A549 (cell line): ENCODE results near the gene STIM1.

Source experiments
- CEBPB ChIP-seq, 2 experiments: fragments of >200 bp in 1 of 2; sonication (Bioruptor Twin) in 1 of 2; formaldehyde crosslinking in 1 of 2; IDR thresholded peaks; 2 replicates each; pipeline ENCODE4 v1.6.1; 2012 to 2016
- EHF ChIP-seq: fragments of 250-450 bp; sonication (Bioruptor Pico); IDR thresholded peaks from 2 replicates; pipeline ENCODE4 v1.5.0; 2020; ENCODE audit warnings: mild to moderate bottlenecking
- KDM5A ChIP-seq: fragments of 200-600 bp; sonication (generic); IDR thresholded peaks from 2 replicates; pipeline ENCODE4 v1.6.1; 2016; ENCODE audit warnings: antibody characterized with exemption, mild to moderate bottlenecking
- MAZ ChIP-seq: fragments of 150-350 bp; IDR thresholded peaks from 2 replicates; pipeline ENCODE4 v1.6.1; 2014; ENCODE audit warnings: antibody characterized with exemption, low read depth, low read length, borderline replicate concordance
- PHF8 ChIP-seq: fragments of 200-600 bp; sonication (generic); IDR thresholded peaks from 2 replicates; pipeline ENCODE4 v1.6.1; 2016; ENCODE audit warnings: low read depth, mild to moderate bottlenecking, antibody characterized with exemption, moderate library complexity, borderline replicate concordance
- POLR2A ChIP-seq: IDR thresholded peaks from 2 replicates; pipeline ENCODE4 v1.6.1; 2012; ENCODE audit warnings: mild to moderate bottlenecking, low read length
- TFCP2L1 ChIP-seq: fragments of 250-450 bp; sonication (Bioruptor Pico); IDR thresholded peaks from 2 replicates; pipeline ENCODE4 v1.5.0; 2021; ENCODE audit warnings: mild to moderate bottlenecking
- TF ChIP-seq, protein P1 (sequence below): fragments of >200 bp; sonication (Bioruptor Twin); formaldehyde crosslinking; IDR thresholded peaks from 3 replicates; pipeline ENCODE4 v1.5.1; 2016
- TF ChIP-seq, protein P2 (sequence below): fragments of 450-650 bp; IDR thresholded peaks from 2 replicates; pipeline ENCODE4 v1.6.1; 2014; ENCODE audit warnings: antibody characterized with exemption

DNA sequence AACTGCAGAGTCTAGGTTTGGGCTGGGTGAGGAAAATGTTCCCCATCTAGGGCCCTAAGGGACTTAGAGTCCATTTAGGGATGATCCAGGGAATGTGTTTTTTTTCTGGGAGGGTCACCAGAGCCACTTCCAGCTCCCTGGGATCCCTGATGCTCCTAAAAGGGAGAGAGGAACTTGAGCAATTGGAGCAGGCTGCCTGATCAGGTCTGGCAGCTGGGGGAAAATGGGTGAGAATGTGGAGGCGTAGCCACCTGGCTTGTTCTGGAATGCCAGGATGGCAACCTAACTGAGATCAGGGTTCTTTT lies 45.9 kb upstream of the STIM1 start:
- TF ChIP-seq CEBPB (IDR thresholded peaks at IDR 0.05) (no peak), EHF (CRISPR knock-in tag) (no peak), POLR2A (no peak), MAZ (no peak), TFCP2L1 (no peak), KDM5A (no peak), PHF8 (no peak)
- TF ChIP-seq, protein P1, sequence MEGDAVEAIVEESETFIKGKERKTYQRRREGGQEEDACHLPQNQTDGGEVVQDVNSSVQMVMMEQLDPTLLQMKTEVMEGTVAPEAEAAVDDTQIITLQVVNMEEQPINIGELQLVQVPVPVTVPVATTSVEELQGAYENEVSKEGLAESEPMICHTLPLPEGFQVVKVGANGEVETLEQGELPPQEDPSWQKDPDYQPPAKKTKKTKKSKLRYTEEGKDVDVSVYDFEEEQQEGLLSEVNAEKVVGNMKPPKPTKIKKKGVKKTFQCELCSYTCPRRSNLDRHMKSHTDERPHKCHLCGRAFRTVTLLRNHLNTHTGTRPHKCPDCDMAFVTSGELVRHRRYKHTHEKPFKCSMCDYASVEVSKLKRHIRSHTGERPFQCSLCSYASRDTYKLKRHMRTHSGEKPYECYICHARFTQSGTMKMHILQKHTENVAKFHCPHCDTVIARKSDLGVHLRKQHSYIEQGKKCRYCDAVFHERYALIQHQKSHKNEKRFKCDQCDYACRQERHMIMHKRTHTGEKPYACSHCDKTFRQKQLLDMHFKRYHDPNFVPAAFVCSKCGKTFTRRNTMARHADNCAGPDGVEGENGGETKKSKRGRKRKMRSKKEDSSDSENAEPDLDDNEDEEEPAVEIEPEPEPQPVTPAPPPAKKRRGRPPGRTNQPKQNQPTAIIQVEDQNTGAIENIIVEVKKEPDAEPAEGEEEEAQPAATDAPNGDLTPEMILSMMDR: no peak
- TF ChIP-seq, protein P2, sequence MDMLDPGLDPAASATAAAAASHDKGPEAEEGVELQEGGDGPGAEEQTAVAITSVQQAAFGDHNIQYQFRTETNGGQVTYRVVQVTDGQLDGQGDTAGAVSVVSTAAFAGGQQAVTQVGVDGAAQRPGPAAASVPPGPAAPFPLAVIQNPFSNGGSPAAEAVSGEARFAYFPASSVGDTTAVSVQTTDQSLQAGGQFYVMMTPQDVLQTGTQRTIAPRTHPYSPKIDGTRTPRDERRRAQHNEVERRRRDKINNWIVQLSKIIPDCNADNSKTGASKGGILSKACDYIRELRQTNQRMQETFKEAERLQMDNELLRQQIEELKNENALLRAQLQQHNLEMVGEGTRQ: no peak
